ENCODE data around the gene TTLL5. TPM values are rescaled to one million over a fixed set of nuclear protein-coding genes. Genes with fewer than 3 reads are reported as not detected.

Gene TTLL5
- total RNA-seq, 3 donors from 2014 or later: 30.8 to 51.0 (median 32.8) TPM

DNA sequence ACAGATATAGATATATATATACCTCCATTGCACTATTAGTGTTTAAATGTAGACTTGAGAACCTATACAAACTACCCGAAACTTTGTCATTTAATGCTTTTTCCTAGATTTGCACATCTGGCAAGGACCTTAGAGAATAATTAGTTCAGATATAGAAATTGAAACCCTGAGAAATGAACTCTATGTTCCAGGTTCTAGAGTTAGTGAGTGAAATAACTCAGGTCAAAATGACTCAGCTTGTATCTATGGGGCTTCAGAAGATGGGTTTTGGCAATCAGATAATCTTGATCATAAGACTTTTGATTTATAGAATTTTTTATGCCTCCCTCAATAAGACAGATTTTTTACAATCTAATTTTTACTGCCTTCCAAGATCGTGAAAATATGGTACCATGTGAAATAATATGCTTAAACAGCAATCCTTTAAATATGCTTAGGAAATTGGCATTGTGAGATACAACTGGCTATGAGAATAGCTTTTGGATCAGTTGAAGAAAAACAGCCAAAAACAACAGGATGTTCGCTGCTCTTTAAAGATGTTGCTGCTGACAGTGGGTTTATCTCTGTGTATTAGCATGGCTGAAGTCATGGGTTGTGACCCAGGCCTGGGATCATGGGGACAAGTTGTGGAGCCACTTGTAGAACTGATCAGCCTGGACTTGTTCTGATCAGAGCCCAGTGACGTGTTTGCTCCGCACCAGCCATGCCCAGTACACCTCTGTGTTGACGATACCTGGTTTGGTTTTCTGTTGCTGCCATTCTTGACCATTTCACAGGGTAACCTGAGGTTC is 63.6 kb downstream of the TTLL5 start:
- no peak overlapping the region for H3K4me3 ChIP-seq
- no peaks in the 10 kb centered on the region for H3K36me3 ChIP-seq (ENCODE audit: low read depth)
- no peaks in the 10 kb centered on the region for H3K4me1 ChIP-seq (ENCODE audit: low read depth)
- H3K9me3 ChIP-seq: no peaks in the 10 kb centered on the region
- ATAC-seq (no peak), DNase-seq (no peak)
- no peak for TF ChIP-seq CTCF (IDR thresholded peaks at IDR 0.05)
- intact Hi-C loops (cut with DNase I, micrococcal nuclease): no loop called here

DNA sequence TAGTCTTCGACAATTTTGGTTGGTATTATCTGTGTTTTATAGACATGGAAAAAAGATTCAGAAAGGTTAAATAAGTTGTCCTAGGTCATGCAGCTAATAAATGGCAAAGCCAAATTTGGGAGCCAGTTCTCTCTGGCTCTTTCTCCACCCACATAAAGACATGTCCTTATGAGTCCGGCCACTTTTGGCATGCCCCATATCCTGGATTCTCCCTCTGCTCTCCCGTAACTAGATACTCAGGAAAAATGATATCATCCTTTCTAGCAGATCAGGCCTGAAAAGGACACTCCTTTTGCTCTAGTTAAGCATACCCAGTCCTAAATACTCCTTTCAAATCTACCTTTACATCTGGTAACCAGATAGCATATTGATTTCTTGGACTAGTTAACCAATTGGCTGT is 64.4 kb downstream of the TTLL5 start:
- DNase-seq: no peak
- no peak for TF ChIP-seq CTCF (IDR thresholded peaks at IDR 0.05)
- Histone ChIP-seq H3K36me3 (ENCODE audit: low read depth) (no peaks in the 10 kb centered on the region), H3K4me1 (ENCODE audit: low read depth) (no peaks in the 10 kb centered on the region), H3K9me3 (no peaks in the 10 kb centered on the region), H3K4me3 (no peak overlapping the region)
- intact Hi-C loops (cut with DNase I, micrococcal nuclease): no loop called here
- no peak for ATAC-seq

DNA sequence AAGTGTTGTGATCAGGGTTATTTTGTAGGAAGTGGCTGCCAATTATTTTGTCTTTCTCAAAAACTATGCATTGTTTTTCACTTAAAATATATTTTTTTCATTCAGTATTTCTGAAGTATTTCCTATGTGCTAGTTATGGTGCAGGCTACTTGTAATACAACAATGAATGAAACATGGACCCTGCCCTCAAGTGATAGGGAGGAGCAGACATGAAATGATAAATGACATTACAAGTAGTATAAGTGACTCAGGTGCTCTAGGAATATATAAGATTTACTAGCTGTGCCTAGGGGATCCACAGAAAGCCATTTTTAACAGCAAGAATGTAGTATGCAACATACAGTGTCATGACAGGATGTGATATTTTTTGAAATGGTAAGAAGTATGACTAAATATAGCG is 65.3 kb downstream of the TTLL5 start:
- no peaks in the 10 kb centered on the region for H3K4me1 ChIP-seq (ENCODE audit: low read depth)
- no peaks in the 10 kb centered on the region for H3K9me3 ChIP-seq
- DNase-seq: no peak
- H3K36me3 ChIP-seq (ENCODE audit: low read depth): no peaks in the 10 kb centered on the region
- no peak overlapping the region for H3K4me3 ChIP-seq
- intact Hi-C loops (cut with DNase I, micrococcal nuclease): no loop called here
- ATAC-seq: no peak
- TF ChIP-seq CTCF (IDR thresholded peaks at IDR 0.05): no peak

DNA sequence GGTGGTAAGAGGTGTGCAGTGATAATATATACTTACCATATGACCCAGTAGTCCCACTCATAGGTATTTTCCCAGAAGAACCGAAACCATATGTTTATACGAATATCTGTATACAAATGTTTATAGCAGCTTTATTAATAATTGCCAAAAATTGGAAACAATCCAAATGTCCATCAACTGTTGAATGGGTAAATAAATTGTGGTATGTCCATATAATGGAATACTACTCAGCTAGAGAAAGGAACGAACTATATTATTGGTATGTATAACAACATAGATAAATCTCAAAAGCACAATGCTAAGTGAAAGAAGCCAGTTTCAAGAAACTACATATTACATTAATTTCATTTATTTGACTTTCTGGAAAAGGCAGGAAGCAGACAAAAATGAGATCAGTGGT is 66.1 kb downstream of the TTLL5 start:
- Histone ChIP-seq H3K9me3 (no peaks in the 10 kb centered on the region), H3K4me3 (no peak overlapping the region), H3K36me3 (ENCODE audit: low read depth) (no peaks in the 10 kb centered on the region), H3K4me1 (ENCODE audit: low read depth) (no peaks in the 10 kb centered on the region)
- DNase-seq: no peak
- TF ChIP-seq CTCF (IDR thresholded peaks at IDR 0.05): no peak
- ATAC-seq: no peak
- intact Hi-C loops (cut with DNase I, micrococcal nuclease): no loop called here

DNA sequence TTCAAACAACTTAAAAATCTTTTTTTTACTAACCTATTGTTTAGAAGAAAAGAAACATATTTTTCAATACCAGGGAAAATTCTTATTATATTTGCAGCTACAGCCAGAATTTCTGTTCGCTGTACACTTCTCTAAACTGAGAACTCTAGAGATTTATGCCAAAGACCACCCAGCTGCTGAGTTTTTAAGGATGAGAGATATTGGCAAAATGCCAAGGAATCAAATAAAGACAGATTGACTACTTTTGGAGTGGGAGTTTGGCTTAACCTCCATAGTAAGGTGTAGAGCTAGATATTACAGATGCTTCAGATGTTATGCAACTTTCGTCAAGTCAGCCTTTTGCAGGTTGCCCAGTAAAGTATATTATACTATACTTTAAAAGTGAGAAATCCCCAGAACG is 71.8 kb downstream of the TTLL5 start:
- Histone ChIP-seq H3K4me1 (ENCODE audit: low read depth) (no peaks in the 10 kb centered on the region), H3K9me3 (no peaks in the 10 kb centered on the region), H3K36me3 (ENCODE audit: low read depth) (no peaks in the 10 kb centered on the region), H3K4me3 (no peak overlapping the region)
- no peak for DNase-seq
- intact Hi-C loops (cut with DNase I, micrococcal nuclease): no loop called here
- TF ChIP-seq CTCF (IDR thresholded peaks at IDR 0.05): no peak
- ATAC-seq: no peak
